Liver (tissue), 3 donors: ENCODE data around the gene COPB2.
"Not testable (repeated sequence)": the region's sequence is repeated elsewhere in the genome, so short reads cannot be mapped to it uniquely, and the experiment has no call there.

Experiments used
- CTCF ChIP-seq: fragments of 150-350 bp; IDR thresholded peaks from 2 replicates; pipeline ENCODE4 v1.5.1; 2017; ENCODE audit warnings: improper control_type of control experiment, low read depth, low read length; ENCODE audit not compliant: missing input control
- NR2F2 ChIP-seq: IDR thresholded peaks from 2 replicates; pipeline ENCODE4 v1.6.1; 2016; ENCODE audit warnings: antibody characterized with exemption
- donor health status: healthy.
- donor health status: healthy.

DNA sequence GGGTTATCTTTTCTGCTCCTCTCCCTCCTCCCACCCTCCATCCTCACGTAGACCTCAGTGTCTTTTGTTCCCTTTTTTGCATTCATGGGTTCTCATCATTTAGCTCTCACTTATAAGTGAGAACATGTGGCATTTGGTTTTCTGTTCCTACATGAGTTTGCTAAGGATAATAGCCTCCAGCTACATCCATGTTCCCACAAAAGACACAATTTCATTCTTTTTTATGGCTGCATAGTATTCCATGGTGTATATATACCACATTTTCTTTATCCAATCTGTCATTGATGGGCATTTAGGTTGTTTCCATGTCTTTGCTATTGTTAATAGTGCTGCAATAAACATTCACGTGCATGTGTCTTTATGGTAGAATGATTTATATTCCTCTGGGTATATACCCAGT, 11.7 kb upstream of the COPB2 start:
- TF ChIP-seq CTCF, NR2F2: not testable (repeated sequence)
